Sigmoid colon (tissue), 4 donors: ENCODE results near the gene CTTNBP2NL.

Experiments used
- CTCF ChIP-seq, 4 experiments: fragments of 450-650 bp in 3 of 4; fragments of 200-600 bp in 1 of 4; IDR thresholded peaks; one replicate each; pipeline ENCODE4 v1.5.1; 2016 to 2019; ENCODE audit warnings: antibody characterized with exemption in 4 of 4, mild to moderate bottlenecking in 3 of 4, moderate library complexity in 2 of 4
- EP300 ChIP-seq, 4 donors: sonication (generic); formaldehyde crosslinking; IDR thresholded peaks; one replicate each; pipeline ENCODE4 v1.6.1; 2017; ENCODE audit warnings: antibody characterized with exemption in 4 of 4
- POLR2A ChIP-seq, 2 donors: fragments of 450-650 bp; IDR thresholded peaks; one replicate each; pipeline ENCODE4 v1.6.1; 2016; ENCODE audit warnings: antibody characterized with exemption in 2 of 2, mild to moderate bottlenecking in 2 of 2, moderate library complexity in 2 of 2
- POLR2AphosphoS5 ChIP-seq, 4 donors: sonication (generic); formaldehyde crosslinking; IDR thresholded peaks; one replicate each; pipeline ENCODE4 v1.6.1; 2017; ENCODE audit warnings: antibody characterized with exemption in 4 of 4

- TF ChIP-seq CTCF (IDR thresholded peaks at IDR 0.05): no peak
- no peak for TF ChIP-seq POLR2AphosphoS5 (IDR thresholded peaks at IDR 0.05)
- no peak for TF ChIP-seq POLR2A (IDR thresholded peaks at IDR 0.05)
- no peak for TF ChIP-seq EP300 (IDR thresholded peaks at IDR 0.05)
Observed at GRCh38 chr1:112493351-112493750, 97.3 kb downstream of the CTTNBP2NL start.
